ENCODE data around the gene CFAP65. TPM values are rescaled to one million over a fixed set of nuclear protein-coding genes. Genes with fewer than 3 reads are reported as not detected.
A peak's percentile ranks its signal among the peaks of the same experiment; 100 is the strongest.

The CFAP65 gene
- total RNA-seq, 1 donor = not detected

- no peaks in the 10 kb centered on the region for H3K36me3 ChIP-seq (ENCODE audit: insufficient read depth, low read length)
- H3K79me2 ChIP-seq (ENCODE audit: insufficient read depth, low read length) = no peaks in the 10 kb centered on the region
- no peak overlapping the region for H3K4me3 ChIP-seq (ENCODE audit: insufficient read depth, low read length)
- DNase-seq (ENCODE audit: insufficient read length, low spot score, missing footprints) = peak; percentile 72
- H3K27ac ChIP-seq (ENCODE audit: low read depth, low read length) = no peak overlapping the region
- no peaks in the 10 kb centered on the region for H4K20me1 ChIP-seq (ENCODE audit: insufficient read depth, low read length)
- H3K4me2 ChIP-seq (ENCODE audit: insufficient read depth, low read length) = no peak overlapping the region
- no peaks in the 10 kb centered on the region for H3K9me3 ChIP-seq (ENCODE audit: low read depth, low read length)
- H3K4me1 ChIP-seq (ENCODE audit: insufficient read depth, low read length) = no peaks in the 10 kb centered on the region
- peaks cover 25% of the 10 kb centered on the region for H3K27me3 ChIP-seq (ENCODE audit: insufficient read depth, low read length)
- TF ChIP-seq CTCF (IDR thresholded peaks at IDR 0.05; ENCODE audit: extremely low read depth, low read depth, low read length) = no peak
- H2AFZ ChIP-seq (ENCODE audit: low read length) = no peak overlapping the region
These were observed 18.7 kb downstream of the CFAP65 start for GRCh38 chr2:219022616-219023015.

- H3K9me3 ChIP-seq (ENCODE audit: low read depth, low read length) = no peaks in the 10 kb centered on the region
- H3K79me2 ChIP-seq (ENCODE audit: insufficient read depth, low read length) = no peaks in the 10 kb centered on the region
- no peak for DNase-seq (ENCODE audit: insufficient read length, low spot score, missing footprints)
- H3K27ac ChIP-seq (ENCODE audit: low read depth, low read length) = no peak overlapping the region
- no peak overlapping the region for H3K4me3 ChIP-seq (ENCODE audit: insufficient read depth, low read length)
- no peak overlapping the region for H2AFZ ChIP-seq (ENCODE audit: low read length)
- no peak overlapping the region for H3K4me2 ChIP-seq (ENCODE audit: insufficient read depth, low read length)
- TF ChIP-seq CTCF (IDR thresholded peaks at IDR 0.05; ENCODE audit: extremely low read depth, low read depth, low read length) = no peak
- H3K4me1 ChIP-seq (ENCODE audit: insufficient read depth, low read length) = no peaks in the 10 kb centered on the region
- H3K36me3 ChIP-seq (ENCODE audit: insufficient read depth, low read length) = no peaks in the 10 kb centered on the region
- H3K27me3 ChIP-seq (ENCODE audit: insufficient read depth, low read length) = peaks cover 29% of the 10 kb centered on the region
- H4K20me1 ChIP-seq (ENCODE audit: insufficient read depth, low read length) = no peaks in the 10 kb centered on the region
These were observed 19.3 kb downstream of the CFAP65 start for GRCh38 chr2:219022041-219022440.

DNA sequence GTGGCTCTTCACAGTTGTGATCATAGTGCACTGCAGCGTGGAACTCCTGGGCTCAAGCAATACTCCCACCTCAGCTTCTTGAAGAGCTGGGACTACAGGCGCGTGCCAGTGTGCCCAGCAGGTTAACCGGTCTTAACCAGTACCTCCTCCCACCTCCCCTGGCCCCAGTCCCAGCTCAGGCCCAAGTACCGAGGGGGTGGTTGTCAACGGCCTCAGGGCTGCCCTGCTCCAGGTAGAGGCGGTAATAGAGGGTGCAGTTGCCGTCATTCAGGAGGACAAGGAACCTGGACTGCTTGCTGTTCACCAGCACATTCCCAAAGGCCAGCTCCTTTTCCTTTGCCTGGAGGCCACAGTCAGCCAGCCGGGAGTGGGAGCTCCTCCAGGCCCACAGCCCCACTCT, 19.7 kb downstream of the CFAP65 start:
- Histone ChIP-seq H3K27me3 (ENCODE audit: insufficient read depth, low read length) (peaks cover 33% of the 10 kb centered on the region), H4K20me1 (ENCODE audit: insufficient read depth, low read length) (no peaks in the 10 kb centered on the region)

More for the DNA sequence above, 19.7 kb downstream of the CFAP65 start:
- H3K4me3 ChIP-seq (ENCODE audit: insufficient read depth, low read length) = no peak overlapping the region
- no peaks in the 10 kb centered on the region for H3K79me2 ChIP-seq (ENCODE audit: insufficient read depth, low read length)
- no peak for TF ChIP-seq CTCF (IDR thresholded peaks at IDR 0.05; ENCODE audit: extremely low read depth, low read depth, low read length)
- H3K27ac ChIP-seq (ENCODE audit: low read depth, low read length) = no peak overlapping the region
- H3K4me1 ChIP-seq (ENCODE audit: insufficient read depth, low read length) = no peaks in the 10 kb centered on the region
- no peak overlapping the region for H2AFZ ChIP-seq (ENCODE audit: low read length)
- H3K36me3 ChIP-seq (ENCODE audit: insufficient read depth, low read length) = no peaks in the 10 kb centered on the region
- no peak overlapping the region for H3K4me2 ChIP-seq (ENCODE audit: insufficient read depth, low read length)
- peak; percentile 22 for DNase-seq (ENCODE audit: insufficient read length, low spot score, missing footprints)
- no peaks in the 10 kb centered on the region for H3K9me3 ChIP-seq (ENCODE audit: low read depth, low read length)
